Measurements from ENCODE around the gene ACADS.
"Not testable (repeated sequence)": the region's sequence is repeated elsewhere in the genome, so short reads cannot be mapped to it uniquely, and the experiment has no call there.

ACADS gene

GRCh38 chr12:120732198-120732597, 6.6 kb downstream of the ACADS start:
- DNase-seq (ENCODE audit: low spot score): not testable (repeated sequence)

GRCh38 chr12:120733574-120733973, 7.9 kb downstream of the ACADS start:
- DNase-seq (ENCODE audit: low spot score): no peak

GRCh38 chr12:120734210-120734609, 8.6 kb downstream of the ACADS start:
- no peak for DNase-seq (ENCODE audit: low spot score)

GRCh38 chr12:120735181-120735580, 9.6 kb downstream of the ACADS start:
- no peak for DNase-seq (ENCODE audit: low spot score)

GRCh38 chr12:120736404-120737331, 11.0 kb downstream of the ACADS start:
- no peak for DNase-seq (ENCODE audit: low spot score)

GRCh38 chr12:120737557-120738251, 12.1 kb downstream of the ACADS start:
- DNase-seq (ENCODE audit: low spot score): no peak

GRCh38 chr12:120738252-120739030, 12.8 kb downstream of the ACADS start:
- DNase-seq (ENCODE audit: low spot score): no peak

GRCh38 chr12:120739031-120739762, 13.6 kb downstream of the ACADS start:
- no peak for DNase-seq (ENCODE audit: low spot score)

GRCh38 chr12:120739821-120740613, 14.4 kb downstream of the ACADS start:
- no peak for DNase-seq (ENCODE audit: low spot score)

GRCh38 chr12:120740871-120741270, 15.2 kb downstream of the ACADS start:
- no peak for DNase-seq (ENCODE audit: low spot score)

- no peak for DNase-seq (ENCODE audit: low spot score)
These were observed 16.1 kb downstream of the ACADS start for GRCh38 chr12:120741476-120742421.

- no peak for DNase-seq (ENCODE audit: low spot score)
These were observed 19.4 kb downstream of the ACADS start for GRCh38 chr12:120744922-120745493.

- DNase-seq (ENCODE audit: low spot score): no peak
These were observed 22.6 kb downstream of the ACADS start for GRCh38 chr12:120748242-120748641.

GRCh38 chr12:120749256-120749655, 23.6 kb downstream of the ACADS start:
- DNase-seq (ENCODE audit: low spot score): no peak

- no peak for DNase-seq (ENCODE audit: low spot score)
These were observed 25.2 kb downstream of the ACADS start for GRCh38 chr12:120750806-120751205.

- DNase-seq (ENCODE audit: low spot score): no peak
These were observed 25.8 kb downstream of the ACADS start for GRCh38 chr12:120751389-120751788.

- DNase-seq (ENCODE audit: low spot score): no peak
These were observed 29.2 kb downstream of the ACADS start for GRCh38 chr12:120754792-120755191.

- DNase-seq (ENCODE audit: low spot score): no peak
These were observed 29.6 kb downstream of the ACADS start for GRCh38 chr12:120755269-120755668.

- DNase-seq (ENCODE audit: low spot score): no peak
These were observed 31.7 kb downstream of the ACADS start for GRCh38 chr12:120757226-120757742.
